Fibroblast of villous mesenchyme (primary cell): ENCODE measurements around the gene NDFIP2. TPM values are rescaled to one million over a fixed set of nuclear protein-coding genes. Genes with fewer than 3 reads are reported as not detected.

ENCODE experiments used
- DNase-seq: peaks from one replicate; pipeline ENCODE4 v3.0.0-alpha.2; 2010; ENCODE audit warnings: low read depth
- H3K4me3 ChIP-seq: 2 replicates; pipeline ENCODE4 v1.5.1; 2011; ENCODE audit warnings: low read depth, mild to moderate bottlenecking, low read length
- total RNA-seq: library from RNA; depleted of rRNA; stranded (reverse); fragments of >200 nt; gene quantifications from 2 replicates; pipeline ENCODE4 v1.2.3, GENCODE V29; 2012
- TF ChIP-seq, protein P1 (sequence below): IDR thresholded peaks from 2 replicates; pipeline ENCODE4 v1.5.1; 2012; ENCODE audit warnings: low read depth, mild to moderate bottlenecking, low read length; ENCODE audit not compliant: insufficient read depth

The NDFIP2 gene, protein sequence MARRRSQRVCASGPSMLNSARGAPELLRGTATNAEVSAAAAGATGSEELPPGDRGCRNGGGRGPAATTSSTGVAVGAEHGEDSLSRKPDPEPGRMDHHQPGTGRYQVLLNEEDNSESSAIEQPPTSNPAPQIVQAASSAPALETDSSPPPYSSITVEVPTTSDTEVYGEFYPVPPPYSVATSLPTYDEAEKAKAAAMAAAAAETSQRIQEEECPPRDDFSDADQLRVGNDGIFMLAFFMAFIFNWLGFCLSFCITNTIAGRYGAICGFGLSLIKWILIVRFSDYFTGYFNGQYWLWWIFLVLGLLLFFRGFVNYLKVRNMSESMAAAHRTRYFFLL
- total RNA-seq = 60.6 and 131 TPM in 2 replicates

DNA sequence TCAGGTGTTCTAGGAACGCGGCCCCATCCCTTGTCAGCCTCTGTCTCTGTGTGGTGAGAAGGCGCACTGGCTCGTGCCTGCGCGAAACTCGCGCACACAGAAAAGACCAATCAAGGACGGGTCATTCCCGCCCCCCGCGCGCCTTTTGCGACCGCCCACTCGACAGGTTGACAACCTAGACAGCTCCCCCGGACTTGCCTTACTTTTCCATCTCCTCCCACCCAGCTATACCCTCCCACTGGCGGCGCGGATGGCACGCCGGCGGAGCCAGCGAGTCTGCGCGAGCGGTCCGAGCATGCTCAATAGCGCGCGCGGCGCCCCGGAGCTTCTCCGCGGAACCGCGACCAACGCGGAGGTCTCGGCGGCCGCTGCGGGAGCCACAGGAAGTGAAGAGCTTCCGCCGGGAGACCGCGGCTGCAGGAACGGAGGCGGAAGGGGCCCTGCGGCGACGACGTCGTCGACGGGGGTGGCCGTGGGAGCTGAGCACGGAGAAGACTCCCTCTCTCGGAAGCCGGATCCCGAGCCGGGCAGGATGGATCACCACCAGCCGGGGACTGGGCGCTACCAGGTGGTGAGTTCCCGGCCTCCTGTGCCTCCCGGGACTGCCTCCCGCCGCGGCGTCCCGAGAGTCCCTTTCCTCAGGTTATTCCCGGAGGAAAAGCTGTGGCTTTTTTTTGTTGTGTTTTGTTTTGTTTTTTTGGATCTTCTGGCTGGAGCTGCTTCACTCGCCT, at the start of gene NDFIP2:
Gene NDFIP2, plus strand, starts transcription at position 202 of the 731 bp plus-strand sequence. Its CDS starts 49 bp downstream, at position 251.
- peak within 1 kb of the TSS; percentile 98 for H3K4me3 ChIP-seq
- TF ChIP-seq, protein P1, sequence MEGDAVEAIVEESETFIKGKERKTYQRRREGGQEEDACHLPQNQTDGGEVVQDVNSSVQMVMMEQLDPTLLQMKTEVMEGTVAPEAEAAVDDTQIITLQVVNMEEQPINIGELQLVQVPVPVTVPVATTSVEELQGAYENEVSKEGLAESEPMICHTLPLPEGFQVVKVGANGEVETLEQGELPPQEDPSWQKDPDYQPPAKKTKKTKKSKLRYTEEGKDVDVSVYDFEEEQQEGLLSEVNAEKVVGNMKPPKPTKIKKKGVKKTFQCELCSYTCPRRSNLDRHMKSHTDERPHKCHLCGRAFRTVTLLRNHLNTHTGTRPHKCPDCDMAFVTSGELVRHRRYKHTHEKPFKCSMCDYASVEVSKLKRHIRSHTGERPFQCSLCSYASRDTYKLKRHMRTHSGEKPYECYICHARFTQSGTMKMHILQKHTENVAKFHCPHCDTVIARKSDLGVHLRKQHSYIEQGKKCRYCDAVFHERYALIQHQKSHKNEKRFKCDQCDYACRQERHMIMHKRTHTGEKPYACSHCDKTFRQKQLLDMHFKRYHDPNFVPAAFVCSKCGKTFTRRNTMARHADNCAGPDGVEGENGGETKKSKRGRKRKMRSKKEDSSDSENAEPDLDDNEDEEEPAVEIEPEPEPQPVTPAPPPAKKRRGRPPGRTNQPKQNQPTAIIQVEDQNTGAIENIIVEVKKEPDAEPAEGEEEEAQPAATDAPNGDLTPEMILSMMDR = no peak
- DNase-seq = peak; percentile 85

DNA sequence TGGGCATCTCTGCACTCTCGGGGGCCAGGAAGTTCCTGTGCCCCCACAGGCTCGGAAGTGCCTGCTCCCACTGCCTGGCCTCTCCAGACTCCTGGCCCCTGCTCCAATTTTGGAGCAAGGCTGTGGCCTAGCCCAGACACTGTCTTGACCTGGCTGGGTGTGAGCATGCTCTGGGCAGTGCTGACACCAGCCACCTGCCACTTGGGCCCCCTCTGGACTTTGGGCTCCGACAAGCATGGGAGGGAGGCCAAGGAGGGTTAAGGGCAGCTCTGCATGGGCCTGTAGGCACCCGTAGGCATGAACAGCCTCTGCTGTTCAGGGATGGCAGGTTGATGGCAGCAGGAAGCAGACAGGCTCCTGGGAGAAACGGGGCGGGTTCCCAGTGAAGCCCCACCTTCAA, 48.9 kb upstream of the NDFIP2 start:
- DNase-seq = no peak
- TF ChIP-seq, protein P1 = no peak
- H3K4me3 ChIP-seq = no peak overlapping the region

DNA sequence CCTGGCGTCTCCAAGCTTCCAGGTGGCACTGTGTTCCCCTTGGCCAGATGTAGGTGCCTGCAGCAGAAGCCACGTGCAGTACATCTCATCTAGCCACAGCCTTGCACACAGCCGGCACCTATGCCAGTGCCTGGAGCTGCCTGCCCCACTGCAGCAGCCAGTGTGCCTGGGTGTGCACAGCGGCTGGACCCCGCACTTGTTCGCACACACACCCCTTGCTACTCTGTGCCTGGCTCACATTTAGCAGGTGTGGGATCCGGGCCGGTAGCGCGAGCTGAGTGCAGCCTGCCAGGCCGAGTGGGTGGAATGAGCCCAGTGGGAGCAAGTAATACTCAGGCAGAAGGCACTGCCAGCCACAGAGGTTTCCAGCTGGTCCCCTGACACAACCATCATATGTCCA, 48.0 kb upstream of the NDFIP2 start:
- DNase-seq = no peak
- TF ChIP-seq, protein P1 = no peak

DNA sequence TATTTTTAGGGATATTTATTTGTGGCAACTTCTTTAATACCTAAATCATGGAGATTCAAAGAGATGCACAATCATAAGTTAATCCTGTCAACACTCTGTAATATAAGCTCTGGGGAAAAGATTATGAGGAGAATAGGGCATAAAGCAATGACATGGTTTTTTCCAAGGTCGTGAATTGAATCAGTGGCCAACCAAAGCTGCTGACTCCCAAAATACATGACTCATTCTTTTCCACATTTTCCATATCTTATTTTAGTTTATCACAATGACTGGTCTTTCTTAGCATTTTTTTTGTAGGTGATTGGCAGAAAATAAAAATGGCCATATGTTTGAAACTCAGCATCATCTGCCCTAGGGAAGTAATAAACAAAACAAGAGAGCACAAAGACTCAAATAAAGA, 46.4 kb upstream of the NDFIP2 start:
- TF ChIP-seq, protein P1 = no peak
- no peak overlapping the region for H3K4me3 ChIP-seq
- peak; percentile 76 for DNase-seq

More for the DNA sequence above, 48.0 kb upstream of the NDFIP2 start:
- no peak overlapping the region for H3K4me3 ChIP-seq

DNA sequence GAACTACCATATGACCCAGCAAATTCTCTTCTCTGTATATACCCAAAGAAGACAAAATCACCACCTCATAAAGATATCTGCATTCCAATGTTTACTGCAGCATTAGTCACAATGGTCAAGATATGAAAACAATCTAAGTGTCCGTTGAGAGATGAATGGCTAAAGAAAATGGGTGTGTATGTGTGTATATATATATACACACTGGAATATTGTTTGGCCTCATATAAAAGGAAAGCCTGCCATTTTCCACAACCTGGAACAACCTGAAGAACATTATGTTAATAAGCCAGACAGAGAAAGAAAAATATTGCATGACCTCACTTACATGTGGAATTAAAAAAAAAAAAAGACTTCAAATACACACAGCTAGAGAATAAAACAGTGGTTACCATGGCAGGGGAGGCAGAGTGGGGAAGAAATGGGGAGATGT, 45.4 kb upstream of the NDFIP2 start:
- TF ChIP-seq, protein P1 = no peak
- H3K4me3 ChIP-seq = no peak overlapping the region
- DNase-seq = peak; percentile 80

DNA sequence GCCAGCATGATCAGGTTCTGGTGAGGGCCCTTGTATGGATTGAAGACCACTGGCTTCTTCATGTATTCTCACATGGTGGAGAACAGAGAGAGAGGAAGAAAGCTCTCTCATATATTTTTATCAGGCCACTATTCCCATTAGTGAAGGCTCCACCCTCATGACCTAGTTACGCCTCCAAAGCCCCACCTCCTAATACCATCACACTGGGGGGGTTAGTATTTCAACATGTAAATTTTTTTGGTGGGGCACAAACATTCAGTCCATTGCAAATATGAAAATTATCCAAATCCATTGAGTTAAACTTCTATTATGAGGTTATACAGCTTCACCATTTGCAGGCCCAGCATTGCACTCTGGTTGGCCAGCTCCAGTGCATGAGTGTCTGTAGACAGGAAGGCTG, 41.7 kb upstream of the NDFIP2 start:
- TF ChIP-seq, protein P1 = no peak
- DNase-seq = no peak
- no peak overlapping the region for H3K4me3 ChIP-seq
